Ishikawa (cell line): ENCODE measurements around the gene MEP1B.

Experiments
- CEBPB ChIP-seq: IDR thresholded peaks from 2 replicates; pipeline ENCODE4 v1.6.1; 2012
- CREB1 ChIP-seq: IDR thresholded peaks from 2 replicates; pipeline ENCODE4 v1.6.1; 2012; ENCODE audit warnings: low read depth
- EGR1 ChIP-seq: IDR thresholded peaks from 2 replicates; pipeline ENCODE4 v1.6.1; 2012
- EP300 ChIP-seq: IDR thresholded peaks from 2 replicates; pipeline ENCODE4 v1.6.1; 2012; ENCODE audit warnings: borderline replicate concordance
- FOXM1 ChIP-seq: IDR thresholded peaks from 2 replicates; pipeline ENCODE4 v1.6.1; 2012; ENCODE audit warnings: low read depth, borderline replicate concordance
- MAX ChIP-seq: IDR thresholded peaks from 2 replicates; pipeline ENCODE4 v1.6.1; 2012
- NFIC ChIP-seq: IDR thresholded peaks from 2 replicates; pipeline ENCODE4 v1.6.1; 2012
- RAD21 ChIP-seq: IDR thresholded peaks from 2 replicates; pipeline ENCODE4 v1.6.1; 2012; ENCODE audit warnings: low read depth
- REST ChIP-seq: IDR thresholded peaks from 2 replicates; pipeline ENCODE4 v1.6.1; 2012; ENCODE audit warnings: low read depth, mild to moderate bottlenecking
- TAF1 ChIP-seq: IDR thresholded peaks from 2 replicates; pipeline ENCODE4 v1.6.1; 2012; ENCODE audit warnings: low read depth, mild to moderate bottlenecking
- TCF12 ChIP-seq: IDR thresholded peaks from 2 replicates; pipeline ENCODE4 v1.6.1; 2012; ENCODE audit warnings: low read depth
- TEAD4 ChIP-seq: IDR thresholded peaks from 2 replicates; pipeline ENCODE4 v1.6.1; 2012
- USF1 ChIP-seq: IDR thresholded peaks from 2 replicates; pipeline ENCODE4 v1.6.1; 2012
- YY1 ChIP-seq: IDR thresholded peaks from 2 replicates; pipeline ENCODE4 v1.6.1; 2012; ENCODE audit warnings: low read depth
- ZBTB7A ChIP-seq: IDR thresholded peaks from 2 replicates; pipeline ENCODE4 v1.6.1; 2012; ENCODE audit warnings: low read depth

Gene MEP1B

DNA sequence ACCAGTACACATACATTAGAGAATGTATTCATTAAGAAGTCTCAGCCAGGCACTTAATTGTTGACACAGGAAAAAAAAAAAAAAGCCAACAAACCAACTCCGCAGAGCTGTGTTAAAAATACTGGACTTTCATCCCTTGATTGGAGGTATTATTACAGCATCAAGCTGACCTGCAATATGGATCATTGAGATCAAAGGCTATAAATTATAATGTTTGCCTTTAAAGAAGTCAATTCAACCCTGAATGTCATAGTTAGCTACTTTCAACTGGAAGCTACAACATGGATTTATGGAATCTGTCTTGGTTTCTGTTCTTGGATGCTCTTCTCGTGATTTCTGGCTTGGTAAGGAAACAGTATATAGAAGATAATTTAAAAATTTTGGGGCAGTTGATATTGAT lies at the start of gene MEP1B:
Gene MEP1B (plus strand): TSS at position 250 of the 400 bp plus-strand sequence. CDS start 32 bp downstream, at position 282.
- no peak for TF ChIP-seq USF1
- no peak for TF ChIP-seq TCF12
- TF ChIP-seq CREB1: no peak
- TF ChIP-seq ZBTB7A: no peak
- no peak for TF ChIP-seq EP300
- no peak for TF ChIP-seq EGR1
- no peak for TF ChIP-seq FOXM1
- TF ChIP-seq MAX: no peak
- TF ChIP-seq REST: no peak
- TF ChIP-seq TAF1: no peak

DNA sequence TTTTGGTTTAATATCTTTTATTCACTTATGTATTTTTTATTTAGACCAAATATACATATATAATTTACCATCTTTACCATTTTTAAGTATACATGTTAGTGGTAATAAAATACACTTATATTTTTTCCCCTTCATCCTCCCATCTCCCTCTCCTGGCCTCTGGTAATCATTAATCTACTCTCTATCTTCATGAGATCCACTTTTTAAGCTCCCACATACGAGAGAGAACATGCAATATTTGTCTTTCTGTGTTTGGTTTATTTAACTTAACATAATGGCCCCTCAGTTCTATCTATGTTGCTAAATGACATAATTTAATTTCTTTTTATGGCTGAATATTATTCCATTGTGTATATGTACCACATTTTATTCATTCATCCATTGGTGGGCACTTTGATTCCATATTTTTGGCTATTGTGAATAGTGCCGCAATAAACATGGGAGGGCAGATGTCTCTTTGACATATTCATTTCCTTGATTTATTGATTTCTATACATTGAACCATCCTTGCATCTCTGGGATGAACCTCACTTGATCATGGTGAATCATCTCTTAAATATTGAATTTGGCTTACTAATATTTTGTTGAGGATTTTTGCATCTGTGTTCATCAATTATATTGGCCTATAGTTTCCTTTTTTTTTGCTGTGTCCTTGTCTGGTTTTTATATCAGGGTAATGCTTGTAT lies 41.5 kb upstream of the MEP1B start:
- TF ChIP-seq RAD21: no peak
- TF ChIP-seq REST: no peak
- TF ChIP-seq TCF12: no peak
- TF ChIP-seq FOXM1: no peak
- TF ChIP-seq EGR1: no peak
- TF ChIP-seq CEBPB: no peak
- TF ChIP-seq TEAD4: no peak

DNA sequence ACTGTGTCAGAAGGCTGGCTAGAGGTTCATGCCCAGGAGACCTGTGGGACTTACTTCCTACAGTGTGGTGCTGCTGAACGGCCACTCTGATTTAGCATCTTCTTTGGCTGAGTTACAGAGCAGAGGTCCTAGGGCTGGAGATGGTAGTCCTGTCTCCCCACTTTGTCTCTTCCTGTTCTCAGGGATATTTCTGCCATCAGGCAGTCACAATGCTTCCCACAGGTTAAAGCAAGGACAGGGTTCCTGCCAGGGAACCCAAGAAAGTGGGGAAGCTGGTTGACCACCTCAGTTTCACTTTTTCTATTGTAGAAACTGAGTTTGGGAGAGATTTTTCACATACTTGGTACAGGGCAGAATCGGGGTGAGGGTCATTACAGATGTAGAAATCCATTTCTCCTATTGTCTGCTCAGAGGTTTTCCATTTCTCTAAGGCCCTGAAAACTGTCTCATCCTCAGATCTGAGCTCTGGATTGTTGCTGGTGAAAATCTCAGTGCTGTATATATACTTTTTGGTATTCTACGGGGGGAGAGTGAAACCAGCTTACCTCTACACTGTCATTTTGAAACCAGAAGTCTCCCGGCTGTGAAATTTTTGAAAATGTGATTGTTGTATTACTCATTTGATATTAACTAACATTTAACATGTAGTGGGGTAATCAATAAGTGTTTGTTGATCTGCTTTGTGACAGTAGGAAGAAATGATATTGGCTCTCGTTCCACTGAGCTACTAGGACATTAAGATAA lies 37.0 kb upstream of the MEP1B start:
- TF ChIP-seq MAX: no peak
- no peak for TF ChIP-seq REST
- TF ChIP-seq EGR1: no peak
- no peak for TF ChIP-seq USF1
- no peak for TF ChIP-seq RAD21
- TF ChIP-seq YY1: no peak

GRCh38 chr18:32156855-32157254 lies 33.0 kb upstream of the MEP1B start:
- no peak for TF ChIP-seq NFIC
- no peak for TF ChIP-seq TEAD4
- TF ChIP-seq EP300: no peak
- TF ChIP-seq FOXM1: no peak
- TF ChIP-seq CREB1: no peak
- no peak for TF ChIP-seq REST
